Neural progenitor cell (in vitro differentiated cells): ENCODE results near the gene WTAP.

Experiments
- EZH2 ChIP-seq: fragments of 200-600 bp; sonication (generic); IDR thresholded peaks from 2 replicates; pipeline ENCODE4 v1.6.1; 2017; ENCODE audit warnings: antibody characterized with exemption, mild to moderate bottlenecking, moderate library complexity
- TF ChIP-seq, protein P1 (sequence below): fragments of 200-600 bp; sonication (generic); IDR thresholded peaks from 2 replicates; pipeline ENCODE4 v1.5.1; 2017; ENCODE audit warnings: antibody characterized with exemption, mild to moderate bottlenecking

DNA sequence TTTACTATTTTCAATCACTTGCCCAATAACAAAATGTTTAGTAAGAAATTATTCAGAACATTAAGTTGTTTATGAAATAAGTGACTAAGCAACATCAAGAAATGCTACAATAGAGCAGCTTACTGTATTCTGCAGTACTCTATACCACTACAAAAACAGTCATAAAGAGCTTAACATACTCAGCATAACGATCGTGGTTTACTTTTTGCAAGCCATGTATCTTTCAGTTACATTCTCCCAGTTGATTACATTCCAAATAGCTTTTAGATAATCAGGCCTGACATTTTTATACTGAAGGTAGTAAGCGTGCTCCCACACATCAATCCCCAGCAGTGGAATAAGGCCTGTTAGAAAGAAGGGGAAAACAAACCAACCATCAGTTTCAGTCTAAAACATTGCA is 45.0 kb upstream of the WTAP start:
- TF ChIP-seq, protein P1, sequence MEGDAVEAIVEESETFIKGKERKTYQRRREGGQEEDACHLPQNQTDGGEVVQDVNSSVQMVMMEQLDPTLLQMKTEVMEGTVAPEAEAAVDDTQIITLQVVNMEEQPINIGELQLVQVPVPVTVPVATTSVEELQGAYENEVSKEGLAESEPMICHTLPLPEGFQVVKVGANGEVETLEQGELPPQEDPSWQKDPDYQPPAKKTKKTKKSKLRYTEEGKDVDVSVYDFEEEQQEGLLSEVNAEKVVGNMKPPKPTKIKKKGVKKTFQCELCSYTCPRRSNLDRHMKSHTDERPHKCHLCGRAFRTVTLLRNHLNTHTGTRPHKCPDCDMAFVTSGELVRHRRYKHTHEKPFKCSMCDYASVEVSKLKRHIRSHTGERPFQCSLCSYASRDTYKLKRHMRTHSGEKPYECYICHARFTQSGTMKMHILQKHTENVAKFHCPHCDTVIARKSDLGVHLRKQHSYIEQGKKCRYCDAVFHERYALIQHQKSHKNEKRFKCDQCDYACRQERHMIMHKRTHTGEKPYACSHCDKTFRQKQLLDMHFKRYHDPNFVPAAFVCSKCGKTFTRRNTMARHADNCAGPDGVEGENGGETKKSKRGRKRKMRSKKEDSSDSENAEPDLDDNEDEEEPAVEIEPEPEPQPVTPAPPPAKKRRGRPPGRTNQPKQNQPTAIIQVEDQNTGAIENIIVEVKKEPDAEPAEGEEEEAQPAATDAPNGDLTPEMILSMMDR = no peak
- no peak for TF ChIP-seq EZH2
